Skin epidermis (tissue), 12 donors: ENCODE measurements around the gene JPT1.
A peak's percentile ranks its signal among the peaks of the same experiment; 100 is the strongest.

Experiments
- H3K27ac ChIP-seq, 21 experiments: fragments of 200-600 bp; sonication (generic) in 11 of 21; one replicate each; pipeline ENCODE4 v1.5.0; 2020; ENCODE audit warnings: mild to moderate bottlenecking in 3 of 21, inconsistent platforms in 2 of 21, moderate library complexity in 2 of 21
- H3K4me3 ChIP-seq, 7 experiments: fragments of 200-600 bp; sonication (generic) in 2 of 7; one replicate each; pipeline ENCODE4 v1.5.0; 2020; ENCODE audit warnings: inconsistent platforms in 2 of 7, mild to moderate bottlenecking in 2 of 7, moderate library complexity in 1 of 7

Gene JPT1

DNA sequence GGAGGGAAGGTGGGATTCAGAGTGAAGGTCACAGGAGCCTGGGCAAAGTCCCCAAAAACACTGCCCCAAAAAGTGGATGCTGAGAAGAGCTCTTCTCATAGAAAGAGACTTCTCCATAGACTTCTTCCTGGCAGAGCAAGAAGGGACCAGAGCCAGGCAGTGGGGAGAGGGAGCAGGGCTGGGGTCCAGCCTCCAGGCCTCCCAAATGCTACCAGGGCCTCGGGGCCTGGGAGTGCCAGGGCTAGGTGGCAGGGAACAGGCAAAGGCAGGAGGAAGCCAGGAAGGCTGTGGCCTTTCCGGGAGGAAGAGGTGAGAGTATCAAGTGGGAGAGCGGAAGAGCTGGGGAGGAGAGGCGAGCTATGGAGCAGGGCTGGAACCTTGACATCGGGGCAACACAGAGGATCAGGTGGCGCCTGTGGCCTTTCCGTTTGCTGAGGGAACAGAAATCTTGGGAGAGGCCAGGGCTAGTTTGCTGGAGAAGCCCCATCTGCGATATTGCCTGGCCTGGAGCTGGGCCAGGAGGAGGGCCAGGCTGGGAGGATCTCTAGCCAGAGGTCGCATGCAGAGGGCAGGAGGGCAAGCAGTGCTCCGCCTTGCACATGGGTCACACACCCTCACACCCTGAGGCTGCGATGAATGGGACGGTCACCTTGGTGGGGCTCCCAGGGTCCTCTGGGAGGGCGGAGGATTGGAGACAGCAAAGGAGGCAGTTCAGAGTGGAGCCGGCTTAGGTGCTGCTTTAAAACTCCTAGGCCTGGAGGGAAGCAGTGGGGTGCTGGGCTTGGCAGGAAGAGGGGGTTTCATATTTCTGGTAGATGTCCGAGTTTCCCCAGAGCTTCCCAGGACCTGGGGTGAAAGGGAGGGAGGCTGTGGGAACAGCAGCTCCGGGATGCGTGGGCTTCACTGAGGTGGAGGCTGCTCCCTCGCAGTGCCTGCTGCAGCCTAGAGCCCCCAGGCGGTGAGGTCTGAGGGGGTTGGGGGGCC is 63.1 kb downstream of the JPT1 start:
- H3K27ac ChIP-seq = peak overlapping the region in 13 of 21 experiments; percentile 10 to 79 (median 54)
- H3K4me3 ChIP-seq = no peak overlapping the region

DNA sequence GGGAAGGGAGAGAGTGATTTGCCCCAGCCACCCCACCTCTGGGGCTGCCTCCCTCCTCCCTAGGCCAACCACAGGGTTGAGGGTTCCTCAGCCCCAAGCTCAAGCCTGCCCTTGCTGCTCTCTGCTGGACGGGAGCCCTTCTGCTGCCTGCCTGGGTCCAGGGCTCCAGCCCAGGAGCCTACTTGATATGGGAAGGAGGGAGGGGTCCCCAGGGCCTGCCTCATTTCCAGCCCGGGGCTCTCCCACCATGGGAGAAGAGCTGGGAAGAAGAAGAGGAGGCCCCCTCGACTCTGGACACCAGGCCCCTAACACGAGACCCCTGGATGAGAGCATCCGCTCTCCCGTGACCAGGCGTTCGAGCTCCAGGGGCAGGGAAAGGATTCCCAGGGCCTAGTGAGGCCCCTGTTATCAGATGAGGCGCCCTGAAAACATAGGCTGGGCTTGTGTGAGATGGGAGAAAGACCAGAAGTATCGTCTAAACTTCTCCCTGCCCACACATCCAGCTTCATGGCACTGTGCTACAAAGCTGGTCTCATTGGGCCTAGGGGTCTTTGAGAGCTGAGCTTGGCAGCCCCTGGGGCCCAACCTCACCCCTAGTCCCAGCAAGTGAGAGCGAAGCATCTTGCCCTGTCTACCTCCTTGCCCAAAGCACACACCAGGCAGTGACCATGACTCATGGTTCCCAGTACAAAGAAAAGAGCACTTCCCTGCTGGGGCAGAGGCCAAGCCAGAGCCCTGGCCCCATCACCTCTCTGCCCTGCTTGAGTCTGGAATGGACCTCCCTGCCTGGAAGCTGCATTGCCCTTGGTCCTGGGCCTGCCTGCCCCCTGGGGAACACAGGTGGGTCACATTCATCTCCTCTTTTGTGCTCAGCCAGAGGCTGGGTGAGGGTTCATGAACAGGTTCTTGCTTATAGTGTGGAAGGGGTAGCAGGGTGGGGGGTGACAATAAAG is 65.6 kb downstream of the JPT1 start:
- Histone ChIP-seq H3K27ac (peak overlapping the region; percentile 78 to 98 (median 89)), H3K4me3 (peak overlapping the region; percentile 44 to 67 (median 51))

DNA sequence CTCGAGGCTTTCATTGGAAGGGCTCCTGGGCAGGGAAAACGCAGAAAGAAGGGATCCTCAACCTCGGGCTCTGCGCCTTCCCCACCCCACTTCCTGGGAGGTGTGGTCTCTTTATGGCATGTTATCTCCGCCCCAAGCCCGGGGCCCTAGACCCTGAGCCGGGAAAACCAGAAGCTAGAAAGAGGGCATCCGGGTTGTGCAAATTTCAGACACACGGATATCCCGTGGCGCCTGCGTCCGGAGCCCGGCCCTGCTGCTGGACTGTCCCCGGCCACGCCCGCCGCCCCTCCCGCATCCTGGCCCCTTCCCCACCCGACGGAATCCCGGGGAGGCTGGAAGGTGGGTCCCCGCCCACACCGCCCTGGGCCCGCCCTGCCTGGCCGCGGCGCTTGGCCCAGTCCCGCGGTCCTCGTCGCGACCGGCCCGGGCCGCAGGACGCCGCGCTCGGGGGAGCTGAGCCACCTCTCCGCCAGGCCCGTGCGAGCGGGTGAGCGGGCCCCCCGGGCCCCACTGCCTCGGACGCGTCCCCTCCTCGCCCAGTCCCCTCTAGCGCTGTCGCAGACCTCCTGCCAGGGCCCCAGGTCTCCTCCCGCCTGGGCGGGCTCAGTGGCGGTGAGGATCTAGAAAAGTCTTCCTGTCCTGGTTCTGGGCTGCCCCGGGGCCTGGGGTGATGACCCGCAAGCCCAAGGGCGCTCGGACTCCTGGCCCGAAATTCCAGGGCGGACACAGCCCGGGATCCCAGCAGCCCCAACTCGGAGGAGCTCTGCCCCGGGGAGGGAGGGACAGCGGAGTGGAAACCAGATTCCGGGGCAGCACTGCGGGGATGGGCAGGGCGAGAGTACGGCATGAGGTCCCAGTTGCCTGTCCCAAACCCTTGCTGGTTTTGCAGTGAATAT is 66.5 kb downstream of the JPT1 start, which contains the start of gene SLC16A5:
Gene SLC16A5 (plus strand): TSS at position 397 of the 896 bp plus-strand sequence. CDS start 5,683 bp downstream, outside the sequence.
- H3K27ac ChIP-seq = peak within 1 kb of the TSS; percentile 78 to 98 (median 89)

DNA sequence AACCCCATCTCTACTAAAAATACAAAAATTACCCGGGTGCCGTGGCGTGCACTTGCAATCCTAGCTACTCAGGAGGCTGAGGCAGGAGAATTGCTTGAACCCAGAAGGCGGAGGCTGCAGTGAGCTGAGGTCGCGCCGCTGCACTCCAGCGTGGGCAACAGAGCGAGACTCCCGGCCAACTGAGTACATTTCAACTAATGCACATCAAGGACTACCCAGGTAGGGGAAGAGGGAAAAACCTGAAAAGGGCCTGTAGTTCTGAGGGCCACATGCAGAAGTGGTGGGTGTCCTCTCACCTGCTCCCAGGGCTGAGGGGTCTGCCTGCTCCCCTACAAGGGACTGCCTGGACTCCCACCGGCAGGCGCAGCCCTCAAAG is 67.1 kb downstream of the JPT1 start:
- peak overlapping the region in 20 of 21 experiments; percentile 78 to 98 (median 89) for H3K27ac ChIP-seq

More for the DNA sequence above, 66.5 kb downstream of the JPT1 start, which contains the start of gene SLC16A5:
- H3K4me3 ChIP-seq = peak within 1 kb of the TSS; percentile 44 to 67 (median 51)

DNA sequence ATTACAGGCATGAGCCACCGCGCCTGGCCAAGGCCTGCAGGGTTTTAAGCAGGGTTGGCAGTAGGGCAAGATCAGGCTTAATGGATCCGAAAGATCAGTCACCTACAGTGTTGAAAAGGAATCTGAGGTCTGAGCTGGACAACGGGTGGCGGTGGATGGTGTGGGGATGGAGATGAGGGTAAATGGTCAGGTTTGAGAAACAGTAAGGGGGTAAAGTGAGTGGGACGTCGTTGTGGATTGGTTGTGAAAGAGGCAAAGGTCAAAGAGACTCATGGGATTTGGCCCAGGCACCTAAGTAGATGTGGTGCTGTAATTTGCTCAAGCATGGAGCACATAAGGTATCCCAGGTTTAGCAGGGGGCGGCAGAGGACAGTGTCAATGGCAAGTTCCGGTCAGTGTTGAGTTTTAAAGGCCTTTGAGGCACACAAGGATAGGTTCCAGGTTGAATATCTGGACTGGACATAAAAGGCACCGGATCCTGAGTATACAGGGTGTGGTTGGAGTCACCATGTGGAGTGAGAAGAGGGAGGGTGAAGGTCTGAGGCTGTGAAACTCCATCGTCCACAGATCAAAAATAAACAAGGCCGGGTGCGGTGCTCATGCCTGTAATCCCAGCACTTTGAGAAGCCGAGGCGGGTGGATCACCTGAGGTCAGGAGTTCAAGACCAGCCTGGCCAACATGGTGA is 67.7 kb downstream of the JPT1 start:
- Histone ChIP-seq H3K27ac (peak overlapping the region in 12 of 21 experiments; percentile 78 to 98 (median 88)), H3K4me3 (peak overlapping the region in 1 of 7 experiments; percentile 62)

More for the DNA sequence above, 67.1 kb downstream of the JPT1 start:
- peak overlapping the region; percentile 44 to 67 (median 51) for H3K4me3 ChIP-seq
